Ovary (tissue), 3 donors: ENCODE measurements around the gene SMARCD3.

Experiments
- CTCF ChIP-seq, 3 donors: fragments of 450-650 bp in 2 of 3; fragments of 200-600 bp in 1 of 3; IDR thresholded peaks; one replicate each; pipeline versions ENCODE4 v1.5.1 to v1.8.0; 2016 to 2022; ENCODE audit warnings: antibody characterized with exemption in 3 of 3, mild to moderate bottlenecking in 1 of 3
- EP300 ChIP-seq: sonication (generic); formaldehyde crosslinking; IDR thresholded peaks from one replicate; pipeline ENCODE4 v1.6.1; 2017; ENCODE audit warnings: antibody characterized with exemption
- POLR2A ChIP-seq: fragments of 450-650 bp; IDR thresholded peaks from one replicate; pipeline ENCODE4 v1.6.1; 2017; ENCODE audit warnings: antibody characterized with exemption, mild to moderate bottlenecking, moderate library complexity
- donor health status: DM: no; HTN: no; CAD: no.

GRCh38 chr7:151198945-151199848 lies 49.3 kb downstream of the SMARCD3 start:
- TF ChIP-seq CTCF (IDR thresholded peaks at IDR 0.05) (no peak), POLR2A (no peak), EP300 (no peak)
